ENCODE measurements around the gene MAP4K2. TPM values are rescaled to one million over a fixed set of nuclear protein-coding genes. Genes with fewer than 3 reads are reported as not detected.

MAP4K2 gene
- total and polyA plus RNA-seq, 2 experiments from 2014 or later: 9.9 to 42.6 TPM

DNA sequence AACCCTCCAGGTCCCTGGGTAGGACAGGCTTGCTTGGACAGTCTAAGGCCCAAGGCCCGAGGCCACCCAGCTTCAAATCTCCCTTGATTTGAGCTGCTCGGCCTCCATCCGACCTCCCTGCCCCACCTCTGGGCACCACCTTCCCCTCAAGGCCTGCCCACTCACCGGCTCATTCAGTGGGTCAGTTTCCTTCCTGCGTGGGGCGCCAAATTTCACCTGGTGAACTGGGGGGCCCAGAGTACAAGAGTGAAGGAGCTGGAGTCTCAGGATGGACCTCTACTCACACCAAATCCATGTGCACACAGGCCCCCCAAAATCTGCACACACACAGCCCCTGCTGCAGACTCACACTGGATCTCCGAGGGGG, 3.8 kb downstream of the MAP4K2 start:
- Mint-ChIP-seq H3K4me1 (peaks cover 9% of the 10 kb centered on the region), H3K27ac (no peak overlapping the region), H3K9me3 (no peaks in the 10 kb centered on the region), H3K4me3 (no peak overlapping the region; the same call in 2 of the 3 replicates), H3K27me3 (ENCODE audit: insufficient read depth, low read depth, poor library complexity) (peaks cover 4% of the 10 kb centered on the region), H3K36me3 (ENCODE audit: low read depth) (no peaks in the 10 kb centered on the region; the same call in 1 of the 3 replicates)
- H3F3A ChIP-seq (replicated peaks; ENCODE audit: low read depth): peaks cover 3% of the 10 kb centered on the region; the same call in 1 of the 2 replicates
- H3K9me2 ChIP-seq (ENCODE audit: insufficient read depth): no peaks in the 10 kb centered on the region
- H4K20me1 ChIP-seq (replicated peaks; ENCODE audit: insufficient read depth): no peaks in the 10 kb centered on the region
- H3K27me3 ChIP-seq (ENCODE audit: insufficient read depth): no peaks in the 10 kb centered on the region
- H3K79me2 ChIP-seq (replicated peaks; ENCODE audit: insufficient read depth): no peaks in the 10 kb centered on the region
- peaks cover 4% of the 10 kb centered on the region; the same call in 1 of the 2 replicates for H3K4me1 ChIP-seq (ENCODE audit: insufficient read depth)
- ATAC-seq (no peak), DNase-seq (ENCODE audit: low spot score) (no peak)
- H3K4me2 ChIP-seq: no peak overlapping the region
- no peaks in the 10 kb centered on the region for H3K36me3 ChIP-seq (ENCODE audit: insufficient read depth)
- H3K4me3 ChIP-seq: no peak overlapping the region
- no peak overlapping the region for H3K27ac ChIP-seq (ENCODE audit: low read depth)
- TF ChIP-seq, protein P1, sequence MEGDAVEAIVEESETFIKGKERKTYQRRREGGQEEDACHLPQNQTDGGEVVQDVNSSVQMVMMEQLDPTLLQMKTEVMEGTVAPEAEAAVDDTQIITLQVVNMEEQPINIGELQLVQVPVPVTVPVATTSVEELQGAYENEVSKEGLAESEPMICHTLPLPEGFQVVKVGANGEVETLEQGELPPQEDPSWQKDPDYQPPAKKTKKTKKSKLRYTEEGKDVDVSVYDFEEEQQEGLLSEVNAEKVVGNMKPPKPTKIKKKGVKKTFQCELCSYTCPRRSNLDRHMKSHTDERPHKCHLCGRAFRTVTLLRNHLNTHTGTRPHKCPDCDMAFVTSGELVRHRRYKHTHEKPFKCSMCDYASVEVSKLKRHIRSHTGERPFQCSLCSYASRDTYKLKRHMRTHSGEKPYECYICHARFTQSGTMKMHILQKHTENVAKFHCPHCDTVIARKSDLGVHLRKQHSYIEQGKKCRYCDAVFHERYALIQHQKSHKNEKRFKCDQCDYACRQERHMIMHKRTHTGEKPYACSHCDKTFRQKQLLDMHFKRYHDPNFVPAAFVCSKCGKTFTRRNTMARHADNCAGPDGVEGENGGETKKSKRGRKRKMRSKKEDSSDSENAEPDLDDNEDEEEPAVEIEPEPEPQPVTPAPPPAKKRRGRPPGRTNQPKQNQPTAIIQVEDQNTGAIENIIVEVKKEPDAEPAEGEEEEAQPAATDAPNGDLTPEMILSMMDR (conservative IDR thresholded peaks at IDR 0.05; ENCODE audit: low read depth in 2 of 2): peak in 1 of 2 experiments; percentile 13; a peak in 1 of 4 replicates
- TF ChIP-seq ZNF114 (CRISPR knock-in tag; IDR thresholded peaks at IDR 0.05): no peak
- no peak overlapping the region for H2AFZ ChIP-seq

DNA sequence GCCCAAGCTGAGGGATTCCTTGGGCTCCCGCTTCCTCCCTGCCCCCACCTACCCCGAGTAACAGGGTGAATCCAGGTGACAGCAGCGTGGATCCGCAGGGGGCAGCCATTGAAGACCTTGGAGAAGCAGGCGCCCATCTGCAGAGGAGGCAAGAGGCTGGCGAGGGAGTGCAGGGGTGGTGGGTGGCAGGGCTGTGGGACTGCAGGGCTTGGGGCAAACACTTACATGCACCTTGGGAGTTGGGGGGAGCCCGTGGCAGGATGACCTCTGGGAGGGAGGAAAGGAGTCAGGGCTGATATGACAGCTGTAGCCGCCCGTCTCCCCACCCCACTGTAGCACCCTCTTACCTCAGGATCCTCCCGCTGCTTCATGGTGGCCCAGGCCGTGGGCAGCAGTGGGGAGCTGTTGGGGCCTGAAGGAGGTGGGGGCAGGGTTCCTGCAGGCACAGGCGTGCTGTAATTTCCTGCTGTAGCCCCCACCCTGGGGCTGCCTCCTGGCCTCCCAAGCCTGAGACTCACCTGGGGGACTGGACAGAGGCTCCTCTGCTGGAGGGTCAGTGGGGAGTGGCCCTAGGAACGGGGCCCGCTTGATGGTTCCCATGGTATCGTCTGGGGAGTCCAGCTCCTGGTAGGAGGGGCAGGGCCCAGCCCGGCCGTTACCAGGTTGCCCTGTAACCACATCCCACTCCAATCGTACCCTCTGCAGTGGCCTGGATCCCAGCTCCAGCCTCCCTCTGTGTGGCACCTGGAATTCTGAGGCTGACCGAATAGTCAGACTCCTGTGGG, 6.1 kb downstream of the MAP4K2 start:
- no peak overlapping the region for H3K27ac Mint-ChIP-seq
- DNase-seq (ENCODE audit: low spot score) (no peak), ATAC-seq (no peak)
- H3K4me3 Mint-ChIP-seq: no peak overlapping the region
- H3K4me1 ChIP-seq (ENCODE audit: insufficient read depth): no peaks in the 10 kb centered on the region; the same call in 1 of the 2 replicates
- no peak for TF ChIP-seq ZNF114 (CRISPR knock-in tag; IDR thresholded peaks at IDR 0.05)
- TF ChIP-seq, protein P1 (conservative IDR thresholded peaks at IDR 0.05; ENCODE audit: low read depth in 2 of 2): no peak
- TF ChIP-seq EZH2 (IDR thresholded peaks at IDR 0.05; ENCODE audit: low read depth, unreplicated experiment): no peak
- TF ChIP-seq NANOG (IDR thresholded peaks at IDR 0.05; ENCODE audit: borderline replicate concordance): no peak
- no peaks in the 10 kb centered on the region for H3K27me3 ChIP-seq (ENCODE audit: insufficient read depth)
- no peaks in the 10 kb centered on the region for H3K9me3 Mint-ChIP-seq
- no peak overlapping the region for H3K27ac ChIP-seq (ENCODE audit: low read depth)
- H3K4me2 ChIP-seq: no peak overlapping the region
- H3K9me2 ChIP-seq (ENCODE audit: insufficient read depth): no peaks in the 10 kb centered on the region
- H3K27me3 Mint-ChIP-seq (ENCODE audit: insufficient read depth, low read depth, poor library complexity): peaks cover 2% of the 10 kb centered on the region
- no peak overlapping the region for H3K4me3 ChIP-seq
- H3F3A ChIP-seq (replicated peaks; ENCODE audit: low read depth): no peaks in the 10 kb centered on the region
- H3K36me3 Mint-ChIP-seq (ENCODE audit: low read depth): no peaks in the 10 kb centered on the region; the same call in 2 of the 3 replicates
- H3K79me2 ChIP-seq (replicated peaks; ENCODE audit: insufficient read depth): no peaks in the 10 kb centered on the region
- no peaks in the 10 kb centered on the region for H4K20me1 ChIP-seq (replicated peaks; ENCODE audit: insufficient read depth)
- H2AFZ ChIP-seq: no peak overlapping the region
- H3K4me1 Mint-ChIP-seq: no peaks in the 10 kb centered on the region; the same call in 2 of the 3 replicates
- H3K36me3 ChIP-seq (ENCODE audit: insufficient read depth): no peaks in the 10 kb centered on the region
